Peyer's patch (tissue), 4 donors: ENCODE data around the gene HOATZ. TPM values are rescaled to one million over a fixed set of nuclear protein-coding genes. Genes with fewer than 3 reads are reported as not detected.

ENCODE experiments used
- DNase-seq, 3 donors: peaks; one replicate each; pipeline ENCODE4 v3.0.0-alpha.2; 2017 to 2019
- H3K27ac ChIP-seq, 4 donors: fragments of 200-600 bp; sonication (generic); one replicate each; pipeline ENCODE4 v1.5.1; 2016 to 2019
- H3K27me3 ChIP-seq, 2 donors: fragments of 200-600 bp; sonication (generic); one replicate each; pipeline ENCODE4 v1.5.1; 2019
- H3K36me3 ChIP-seq, 3 donors: fragments of 200-600 bp; sonication (generic); one replicate each; pipeline ENCODE4 v1.5.1; 2016 to 2019
- H3K4me1 ChIP-seq, 4 donors: fragments of 200-600 bp; sonication (generic); one replicate each; pipeline ENCODE4 v1.5.1; 2016 to 2019
- H3K4me3 ChIP-seq, 4 donors: fragments of 200-600 bp; sonication (generic); 1 replicate in 3 of 4; 2 replicates in 1 of 4; pipeline ENCODE4 v1.5.1; 2016 to 2019; ENCODE audit warnings: mild to moderate bottlenecking in 1 of 4
- H3K9me3 ChIP-seq, 4 donors: fragments of 200-600 bp; sonication (generic); one replicate each; pipeline ENCODE4 v1.5.1; 2016 to 2019; ENCODE audit warnings: mild to moderate bottlenecking in 1 of 4
- POLR2A ChIP-seq, 2 donors: fragments of 450-650 bp; IDR thresholded peaks; one replicate each; pipeline ENCODE4 v1.5.1; 2017; ENCODE audit warnings: antibody characterized with exemption in 2 of 2, mild to moderate bottlenecking in 2 of 2, moderate library complexity in 2 of 2
- total RNA-seq, 4 donors: library from RNA; depleted of rRNA; stranded (reverse); fragments of >200 nt; gene quantifications; one replicate each; pipeline ENCODE4 v1.1.0, GENCODE V29; 2016
- TF ChIP-seq, protein P1 (sequence below), 6 experiments: fragments of 450-650 bp in 4 of 6; fragments of 200-600 bp in 2 of 6; sonication (generic) in 1 of 6; IDR thresholded peaks; one replicate each; pipeline ENCODE4 v1.5.1; 2017 to 2019; ENCODE audit warnings: antibody characterized with exemption in 6 of 6, mild to moderate bottlenecking in 3 of 6, moderate library complexity in 1 of 6

The HOATZ gene
- total RNA-seq, 4 donors from 2014 or later, result not detected

DNA sequence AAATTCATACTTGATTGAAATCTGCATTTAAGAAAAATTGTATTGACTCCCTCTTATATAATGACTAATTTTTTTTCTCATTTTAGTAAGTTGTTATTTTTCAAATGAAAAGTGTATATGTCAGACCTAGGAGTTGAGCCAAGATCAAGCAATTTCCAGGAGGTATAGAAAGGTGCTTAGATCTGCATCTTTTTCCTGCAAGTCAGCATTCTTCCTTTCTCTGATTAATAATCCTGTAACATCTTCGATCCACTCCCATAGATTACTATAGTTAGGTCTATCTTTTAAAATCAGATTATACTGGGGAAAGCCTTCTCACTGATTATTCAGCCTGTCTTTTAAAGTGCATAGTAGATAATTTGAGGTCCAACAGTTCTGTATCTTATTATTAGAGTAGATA is 12.7 kb downstream of the HOATZ start:
- H3K4me1 ChIP-seq, result no peaks in the 10 kb centered on the region
- no peaks in the 10 kb centered on the region for H3K27me3 ChIP-seq
- no peak for DNase-seq
- no peak overlapping the region for H3K4me3 ChIP-seq
- H3K27ac ChIP-seq, result no peak overlapping the region
- TF ChIP-seq POLR2A (IDR thresholded peaks at IDR 0.05), result no peak
- TF ChIP-seq, protein P1, sequence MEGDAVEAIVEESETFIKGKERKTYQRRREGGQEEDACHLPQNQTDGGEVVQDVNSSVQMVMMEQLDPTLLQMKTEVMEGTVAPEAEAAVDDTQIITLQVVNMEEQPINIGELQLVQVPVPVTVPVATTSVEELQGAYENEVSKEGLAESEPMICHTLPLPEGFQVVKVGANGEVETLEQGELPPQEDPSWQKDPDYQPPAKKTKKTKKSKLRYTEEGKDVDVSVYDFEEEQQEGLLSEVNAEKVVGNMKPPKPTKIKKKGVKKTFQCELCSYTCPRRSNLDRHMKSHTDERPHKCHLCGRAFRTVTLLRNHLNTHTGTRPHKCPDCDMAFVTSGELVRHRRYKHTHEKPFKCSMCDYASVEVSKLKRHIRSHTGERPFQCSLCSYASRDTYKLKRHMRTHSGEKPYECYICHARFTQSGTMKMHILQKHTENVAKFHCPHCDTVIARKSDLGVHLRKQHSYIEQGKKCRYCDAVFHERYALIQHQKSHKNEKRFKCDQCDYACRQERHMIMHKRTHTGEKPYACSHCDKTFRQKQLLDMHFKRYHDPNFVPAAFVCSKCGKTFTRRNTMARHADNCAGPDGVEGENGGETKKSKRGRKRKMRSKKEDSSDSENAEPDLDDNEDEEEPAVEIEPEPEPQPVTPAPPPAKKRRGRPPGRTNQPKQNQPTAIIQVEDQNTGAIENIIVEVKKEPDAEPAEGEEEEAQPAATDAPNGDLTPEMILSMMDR (IDR thresholded peaks at IDR 0.05), result no peak
- H3K36me3 ChIP-seq, result no peaks in the 10 kb centered on the region
- no peaks in the 10 kb centered on the region for H3K9me3 ChIP-seq

DNA sequence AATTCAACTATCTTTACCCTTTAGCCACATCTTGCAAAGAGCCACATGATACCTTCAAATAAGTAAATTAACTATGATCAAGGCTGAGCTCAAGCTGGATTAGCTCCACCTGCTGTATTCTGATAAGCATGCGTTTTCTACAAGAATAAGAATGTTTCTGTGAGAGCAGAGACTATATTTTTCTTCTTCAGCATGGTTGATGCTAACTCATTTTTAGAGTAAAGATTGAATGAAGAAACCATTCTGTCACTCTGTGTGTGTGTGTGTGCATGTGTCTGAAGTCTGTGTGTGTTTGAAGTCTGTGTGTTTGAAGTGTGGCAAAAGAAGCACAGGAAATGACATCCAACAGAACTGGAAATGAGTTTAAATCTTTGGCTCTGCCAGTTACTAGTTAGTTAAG is 14.0 kb downstream of the HOATZ start:
- Histone ChIP-seq H3K36me3 (no peaks in the 10 kb centered on the region), H3K27me3 (no peaks in the 10 kb centered on the region), H3K4me1 (no peaks in the 10 kb centered on the region), H3K9me3 (no peaks in the 10 kb centered on the region), H3K4me3 (no peak overlapping the region), H3K27ac (no peak overlapping the region)
- TF ChIP-seq, protein P1 (IDR thresholded peaks at IDR 0.05), result no peak
- TF ChIP-seq POLR2A (IDR thresholded peaks at IDR 0.05), result no peak
- DNase-seq, result no peak

DNA sequence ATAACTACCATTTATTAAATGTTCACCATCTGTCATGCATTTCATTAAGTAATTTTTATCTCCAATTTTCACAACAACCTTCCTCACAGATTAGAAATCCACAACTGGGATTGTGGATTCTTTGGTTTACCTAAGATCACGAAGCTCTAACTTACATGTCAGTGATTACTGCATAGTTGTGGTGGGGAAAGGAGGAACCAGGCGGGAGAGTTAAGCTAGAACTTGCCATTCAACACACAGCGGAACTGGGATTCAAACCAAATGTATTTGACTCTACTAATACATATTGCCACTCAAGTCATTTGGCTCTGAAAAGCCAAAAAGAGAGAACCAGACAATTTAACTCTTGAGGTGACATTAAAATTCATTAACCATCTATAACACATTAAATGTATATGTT is 15.5 kb downstream of the HOATZ start:
- Histone ChIP-seq H3K4me3 (no peak overlapping the region), H3K4me1 (no peaks in the 10 kb centered on the region), H3K27ac (no peak overlapping the region), H3K36me3 (no peaks in the 10 kb centered on the region), H3K9me3 (no peaks in the 10 kb centered on the region), H3K27me3 (no peaks in the 10 kb centered on the region)
- TF ChIP-seq POLR2A (IDR thresholded peaks at IDR 0.05), result no peak
- TF ChIP-seq, protein P1 (IDR thresholded peaks at IDR 0.05), result no peak
- no peak for DNase-seq

DNA sequence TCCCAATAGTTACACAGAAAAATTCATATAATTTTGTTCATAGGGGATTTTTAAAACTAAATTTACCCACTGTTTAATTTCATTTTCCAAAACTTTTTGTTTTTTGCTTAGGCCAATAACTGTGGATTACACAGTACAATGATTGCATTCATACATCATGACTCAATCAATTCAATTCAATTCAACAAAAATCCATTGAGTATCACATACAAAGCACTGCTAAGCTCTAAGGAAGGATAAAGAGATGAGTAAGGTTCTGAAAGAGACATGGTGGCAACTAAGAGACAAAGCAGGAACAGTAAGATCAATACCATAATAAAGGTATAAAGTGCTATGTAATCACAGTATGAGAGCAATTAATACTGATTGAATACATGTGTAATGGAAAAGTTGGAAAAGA is 16.6 kb downstream of the HOATZ start:
- no peak for DNase-seq
- TF ChIP-seq, protein P1 (IDR thresholded peaks at IDR 0.05), result no peak
- TF ChIP-seq POLR2A (IDR thresholded peaks at IDR 0.05), result no peak
- no peaks in the 10 kb centered on the region for H3K9me3 ChIP-seq
- H3K4me1 ChIP-seq, result no peaks in the 10 kb centered on the region
- H3K27me3 ChIP-seq, result no peaks in the 10 kb centered on the region
- H3K36me3 ChIP-seq, result no peaks in the 10 kb centered on the region
- H3K4me3 ChIP-seq, result no peak overlapping the region
- no peak overlapping the region for H3K27ac ChIP-seq

DNA sequence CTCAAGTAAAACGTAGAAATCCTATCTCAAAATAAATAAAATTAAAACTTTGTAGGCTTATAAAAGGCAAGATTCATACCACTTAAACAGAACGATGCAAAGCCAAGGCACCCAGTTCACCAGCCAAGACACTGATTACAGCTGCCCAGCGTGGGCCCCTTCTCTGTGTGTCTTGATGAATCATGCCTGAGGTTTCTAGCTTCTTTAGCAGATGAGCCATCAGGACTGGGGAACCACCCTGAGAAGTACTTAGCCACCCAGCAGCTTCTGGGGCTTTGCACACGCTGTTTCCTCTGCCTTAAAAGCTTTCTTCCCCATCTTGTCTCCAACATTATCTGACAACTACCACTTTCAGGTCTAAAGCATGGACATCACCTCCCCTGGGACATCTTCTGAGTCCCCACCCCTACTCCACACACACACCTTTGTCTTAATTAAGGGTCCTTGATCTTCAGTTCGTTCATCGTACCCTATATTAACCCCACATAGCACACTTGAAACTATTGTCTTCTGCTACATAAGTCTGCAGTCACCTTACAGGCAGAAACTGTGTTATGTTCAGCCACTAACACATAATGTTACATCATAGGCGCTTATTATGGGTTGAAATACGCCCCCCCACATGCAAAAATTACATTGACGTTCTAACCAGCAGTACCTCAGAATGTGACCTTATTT is 17.2 kb downstream of the HOATZ start:
- no peaks in the 10 kb centered on the region for H3K36me3 ChIP-seq
- H3K27me3 ChIP-seq, result no peaks in the 10 kb centered on the region
- TF ChIP-seq, protein P1 (IDR thresholded peaks at IDR 0.05), result no peak
- no peak for TF ChIP-seq POLR2A (IDR thresholded peaks at IDR 0.05)
- no peak for DNase-seq
- H3K4me1 ChIP-seq, result no peaks in the 10 kb centered on the region
- no peak overlapping the region for H3K27ac ChIP-seq
- no peak overlapping the region for H3K4me3 ChIP-seq
- H3K9me3 ChIP-seq, result no peaks in the 10 kb centered on the region

DNA sequence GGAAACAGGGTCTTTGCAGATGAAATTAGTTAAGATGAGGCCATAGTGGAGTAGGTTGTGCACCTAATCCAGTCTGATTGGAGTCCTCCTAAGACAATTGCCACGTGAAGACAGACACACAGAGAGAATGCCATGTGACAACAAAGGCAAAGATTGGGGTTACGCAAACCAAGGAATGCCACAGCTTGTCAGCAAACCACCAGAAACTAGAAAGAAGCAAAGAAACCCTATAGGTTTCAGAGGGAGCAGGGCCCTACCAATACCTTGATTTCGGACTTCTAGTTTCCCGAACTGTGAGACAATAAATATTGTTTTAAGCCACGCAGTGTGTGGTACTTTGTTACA is 17.8 kb downstream of the HOATZ start:
- no peaks in the 10 kb centered on the region for H3K9me3 ChIP-seq
- H3K4me1 ChIP-seq, result no peaks in the 10 kb centered on the region
- no peak overlapping the region for H3K4me3 ChIP-seq
- H3K27me3 ChIP-seq, result no peaks in the 10 kb centered on the region
- DNase-seq, result no peak
- no peaks in the 10 kb centered on the region for H3K36me3 ChIP-seq
- H3K27ac ChIP-seq, result no peak overlapping the region
- TF ChIP-seq, protein P1 (IDR thresholded peaks at IDR 0.05), result no peak
- TF ChIP-seq POLR2A (IDR thresholded peaks at IDR 0.05), result no peak
